IPS-18c (cell line): ENCODE results near the gene HDAC4.

Experiments
- H3K4me3 ChIP-seq: 2 replicates; pipeline ENCODE4 v1.7.0; 2013; ENCODE audit warnings: low read depth, mild to moderate bottlenecking, low read length, moderate library complexity; ENCODE audit not compliant: insufficient read depth
- H3K9me3 ChIP-seq: one replicate; pipeline ENCODE4 v1.6.1; 2013; ENCODE audit warnings: mild to moderate bottlenecking, low read length, moderate library complexity; ENCODE audit not compliant: control insufficient read depth, insufficient read depth

Gene HDAC4

DNA sequence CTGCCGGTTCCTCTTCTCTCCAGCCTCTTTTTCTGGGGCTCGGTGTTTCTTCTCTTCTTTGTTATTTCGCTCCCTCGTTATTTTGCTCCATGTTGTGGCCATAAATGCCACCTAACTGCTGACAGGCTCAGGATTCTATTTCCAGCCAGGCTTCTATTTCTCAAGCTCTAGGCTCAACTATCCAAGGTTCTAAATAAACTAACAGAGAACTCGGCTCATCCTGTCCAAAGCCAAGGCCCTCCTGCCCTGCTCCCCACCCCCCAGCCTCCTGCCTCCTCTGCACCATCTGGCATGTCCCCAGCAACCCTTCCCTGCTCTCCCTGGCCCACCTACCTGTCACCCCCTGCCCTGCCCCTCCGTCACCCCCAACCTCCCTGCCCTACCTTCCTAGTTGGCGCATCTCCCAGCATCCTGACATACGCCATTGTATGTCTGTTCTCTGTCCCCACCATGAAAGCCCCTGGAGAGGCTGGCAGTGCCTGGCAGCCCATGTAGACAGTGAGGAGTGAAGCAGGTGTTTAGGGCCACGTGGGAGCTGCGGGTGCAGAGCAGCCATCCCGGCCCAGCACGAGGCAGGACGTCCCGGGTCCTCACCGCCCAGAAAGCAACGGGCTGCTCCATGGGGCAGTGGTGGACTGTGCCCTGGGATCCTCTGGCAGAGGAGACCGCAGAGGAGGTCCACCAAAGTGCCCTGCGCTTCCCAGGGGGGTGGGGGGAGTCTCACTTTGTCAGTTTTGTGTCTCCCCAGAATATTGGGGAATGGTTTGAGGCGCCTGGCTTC is 366.1 kb downstream of the HDAC4 start:
- Histone ChIP-seq H3K9me3 (no peaks in the 10 kb centered on the region), H3K4me3 (no peak overlapping the region)

DNA sequence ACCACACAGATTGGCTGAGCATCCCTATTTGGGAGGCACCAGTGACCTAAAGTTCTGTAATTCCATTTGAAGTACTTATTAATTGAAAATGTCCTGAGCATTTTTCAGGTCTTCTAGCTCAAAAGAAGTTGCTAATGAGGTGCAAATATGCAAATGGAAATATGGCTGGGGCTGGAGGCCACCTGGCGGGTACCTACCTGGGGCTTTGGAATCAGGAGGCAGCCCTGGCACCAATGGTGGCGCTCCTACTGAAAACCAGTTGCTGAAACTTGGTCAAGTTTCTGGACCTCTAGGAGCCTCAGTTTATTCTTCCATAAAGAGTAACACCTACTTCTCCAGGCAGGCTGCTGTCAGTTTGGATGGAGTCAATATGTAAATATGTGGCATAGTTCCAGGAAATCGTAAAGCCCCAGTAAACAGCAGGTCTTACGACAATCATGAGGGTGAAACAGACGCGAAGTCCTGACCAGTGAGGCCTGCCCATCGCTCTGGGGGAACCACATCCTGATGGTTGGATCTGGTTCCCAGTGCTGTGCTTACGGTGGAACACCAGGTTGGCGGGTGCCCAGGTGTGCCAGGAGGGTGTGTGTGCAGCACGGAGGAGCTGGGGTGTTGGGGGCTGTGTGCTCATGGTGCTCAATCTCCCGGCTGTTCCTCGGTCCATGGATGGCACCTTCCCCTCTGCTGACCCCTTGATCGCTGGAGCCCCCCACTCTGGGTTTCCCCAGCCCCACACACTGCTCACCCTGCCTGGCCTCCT is 366.8 kb downstream of the HDAC4 start:
- Histone ChIP-seq H3K9me3 (no peaks in the 10 kb centered on the region), H3K4me3 (no peak overlapping the region)

DNA sequence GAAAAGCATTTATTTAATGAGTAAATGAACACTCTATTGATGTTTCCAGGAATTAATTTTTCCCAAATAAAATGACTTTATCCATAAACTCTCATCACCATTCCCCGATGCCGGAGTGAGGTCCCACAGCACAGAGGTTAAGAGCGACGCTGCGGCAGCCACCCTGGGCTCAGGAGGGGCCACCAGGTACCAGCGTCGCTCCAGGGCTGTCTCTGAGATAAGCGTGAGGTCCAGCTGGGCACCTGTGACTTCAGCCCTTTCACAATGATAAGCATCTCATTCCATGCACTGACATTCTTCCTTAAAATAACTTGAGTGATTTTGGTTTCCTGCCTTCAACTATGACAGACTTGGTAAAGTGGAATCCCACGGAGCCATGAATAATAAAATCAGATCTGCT is 370.9 kb downstream of the HDAC4 start:
- H3K4me3 ChIP-seq = no peak overlapping the region
- no peaks in the 10 kb centered on the region for H3K9me3 ChIP-seq

DNA sequence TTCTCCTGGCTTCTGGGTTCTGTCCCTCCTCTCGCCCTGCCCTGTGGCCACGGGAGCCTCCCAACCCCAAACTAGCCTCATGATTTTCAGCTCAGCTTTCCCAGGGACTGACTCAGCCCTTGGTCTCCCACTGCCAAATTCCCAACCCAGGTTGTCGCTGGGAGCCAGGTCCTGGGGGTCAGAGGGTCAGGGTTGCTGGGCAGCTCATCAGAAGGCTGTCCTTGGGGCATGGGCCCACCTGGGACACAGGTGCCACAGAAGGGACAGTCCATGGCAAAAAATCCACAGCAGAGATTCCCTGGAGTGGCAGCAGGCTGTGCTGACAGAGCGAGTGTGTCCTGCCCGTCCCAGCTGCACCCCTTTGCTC is 372.6 kb downstream of the HDAC4 start:
- Histone ChIP-seq H3K9me3 (no peaks in the 10 kb centered on the region), H3K4me3 (no peak overlapping the region)

DNA sequence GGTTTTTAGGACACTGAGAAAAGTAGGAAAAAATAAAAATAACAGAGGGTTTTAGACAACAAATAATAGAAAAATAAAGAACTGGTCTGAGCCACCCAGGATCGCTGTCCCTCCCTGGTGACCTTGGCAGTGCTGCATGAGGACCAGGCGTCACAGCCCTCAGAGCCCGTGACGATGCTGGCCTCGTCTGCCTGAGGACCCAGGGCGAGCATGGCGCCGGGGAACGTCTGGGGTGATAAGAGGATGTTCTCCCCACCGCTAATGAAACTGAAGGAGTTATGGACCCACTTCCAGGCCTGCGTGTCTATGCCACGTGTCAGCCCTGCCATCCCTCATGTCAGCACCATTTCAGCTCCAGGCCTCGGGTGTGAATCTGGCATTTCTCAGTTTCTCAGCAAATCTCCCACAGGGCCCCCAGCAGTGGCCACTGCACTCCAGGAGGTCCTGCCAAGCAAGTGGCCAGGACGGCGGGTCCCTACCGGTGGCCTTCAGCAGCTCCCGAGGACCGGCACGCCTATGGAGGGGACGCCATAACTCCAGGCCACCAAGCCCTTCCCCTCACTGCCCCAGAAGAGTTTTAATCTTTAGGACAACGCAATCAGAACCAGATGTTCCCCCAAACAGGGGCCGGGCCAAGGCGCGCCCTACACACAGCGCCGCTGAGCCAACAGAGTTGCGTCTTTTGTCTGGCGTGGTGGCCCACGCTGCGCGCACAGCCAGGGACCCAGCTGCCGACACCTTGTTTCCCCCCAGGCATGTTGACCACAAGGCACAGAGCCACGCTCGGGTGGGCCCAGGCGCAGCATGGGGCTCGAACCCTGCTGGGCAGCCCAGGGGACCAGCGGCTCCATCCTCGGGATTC is 373.2 kb downstream of the HDAC4 start:
- H3K9me3 ChIP-seq = no peaks in the 10 kb centered on the region
- H3K4me3 ChIP-seq = no peak overlapping the region

DNA sequence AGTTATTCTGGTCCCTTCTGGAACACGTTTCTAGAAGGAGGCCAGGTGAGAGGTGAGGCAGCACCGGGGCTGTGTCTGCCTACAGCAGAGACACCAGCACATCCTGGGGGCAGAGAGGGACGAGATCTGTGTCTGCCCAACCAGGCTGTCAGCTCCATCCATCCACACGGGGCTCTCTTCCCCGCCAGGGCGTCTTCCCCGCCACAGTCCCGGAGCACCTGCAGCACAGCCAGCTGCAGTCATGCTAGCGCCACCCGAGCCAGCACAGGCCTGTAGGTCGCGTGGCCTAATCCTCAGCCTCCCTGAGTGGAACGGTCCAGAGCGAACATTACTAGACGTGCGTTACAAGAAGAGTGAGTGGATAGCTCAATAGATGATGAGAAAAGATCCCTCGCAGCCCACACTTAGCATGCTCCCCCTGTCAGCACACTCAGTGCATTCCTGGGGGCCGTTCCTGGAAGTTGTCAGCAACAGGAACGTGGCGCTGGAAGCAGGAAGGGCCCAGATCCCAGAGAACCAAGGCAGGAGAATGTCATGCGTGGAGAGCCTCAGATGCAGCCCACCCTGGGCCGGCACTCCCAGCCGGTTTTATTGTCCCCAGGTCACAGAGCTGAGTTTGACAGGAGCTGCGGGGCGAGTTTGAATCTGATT is 374.0 kb downstream of the HDAC4 start:
- Histone ChIP-seq H3K9me3 (no peaks in the 10 kb centered on the region), H3K4me3 (no peak overlapping the region)

DNA sequence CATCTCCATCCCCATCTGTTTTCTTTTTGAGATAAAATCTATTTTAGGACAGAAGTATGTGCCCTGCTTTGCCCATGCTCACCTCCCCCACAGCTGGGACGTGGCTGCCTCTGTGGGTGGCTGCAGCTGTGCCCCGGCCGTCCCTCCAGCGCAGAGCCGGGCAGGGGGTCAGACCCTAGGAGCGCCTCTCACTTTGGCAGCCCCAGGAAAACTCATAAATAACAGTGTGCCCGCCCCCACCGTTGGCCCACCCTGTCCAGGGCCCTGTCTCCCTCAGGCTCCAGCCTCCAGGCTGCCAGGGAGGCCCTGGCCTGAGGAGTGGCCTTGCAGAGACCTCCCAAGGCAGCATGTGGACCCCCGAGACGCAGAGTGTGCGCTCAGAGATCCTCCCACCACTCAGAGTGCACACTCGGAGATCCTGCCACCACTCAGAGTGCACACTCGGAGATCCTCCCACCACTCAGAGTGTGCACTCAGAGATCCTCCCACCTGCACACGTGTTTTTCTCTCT is 374.8 kb downstream of the HDAC4 start:
- Histone ChIP-seq H3K4me3 (no peak overlapping the region), H3K9me3 (no peaks in the 10 kb centered on the region)

DNA sequence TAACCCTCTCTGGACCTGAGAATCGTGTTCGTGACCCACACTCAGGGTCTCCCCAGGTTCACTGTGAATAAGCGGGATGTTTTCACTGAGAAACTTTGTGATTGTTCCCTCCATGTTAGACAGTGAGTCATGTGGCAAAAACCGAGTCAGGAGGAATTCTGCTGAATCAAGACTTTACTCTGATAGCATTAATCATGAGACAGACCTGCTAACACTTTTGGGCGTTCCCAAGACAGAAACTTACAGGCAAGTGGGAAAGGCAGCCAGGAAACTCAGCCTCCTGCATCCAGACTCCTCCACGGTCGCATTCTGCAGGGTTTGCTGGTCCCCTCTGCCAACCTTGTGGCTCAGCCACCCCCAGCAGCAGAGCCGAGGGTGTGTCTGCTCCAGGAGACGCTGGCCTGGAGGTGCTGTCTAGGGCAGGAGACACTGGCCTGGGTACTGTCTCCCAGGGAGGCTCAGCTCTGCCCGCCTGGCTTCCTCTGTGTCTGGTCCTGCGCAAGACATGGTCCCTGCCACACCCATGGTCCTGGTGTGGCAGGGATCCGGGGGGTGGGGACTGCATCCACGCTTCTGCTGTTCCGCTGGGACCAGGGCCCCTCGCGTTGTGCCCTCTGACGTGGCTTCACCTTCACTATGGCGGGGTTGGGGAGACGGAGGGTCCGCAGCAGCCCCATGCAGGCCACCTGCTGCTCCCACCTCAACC is 375.6 kb downstream of the HDAC4 start:
- Histone ChIP-seq H3K4me3 (no peak overlapping the region), H3K9me3 (no peaks in the 10 kb centered on the region)

DNA sequence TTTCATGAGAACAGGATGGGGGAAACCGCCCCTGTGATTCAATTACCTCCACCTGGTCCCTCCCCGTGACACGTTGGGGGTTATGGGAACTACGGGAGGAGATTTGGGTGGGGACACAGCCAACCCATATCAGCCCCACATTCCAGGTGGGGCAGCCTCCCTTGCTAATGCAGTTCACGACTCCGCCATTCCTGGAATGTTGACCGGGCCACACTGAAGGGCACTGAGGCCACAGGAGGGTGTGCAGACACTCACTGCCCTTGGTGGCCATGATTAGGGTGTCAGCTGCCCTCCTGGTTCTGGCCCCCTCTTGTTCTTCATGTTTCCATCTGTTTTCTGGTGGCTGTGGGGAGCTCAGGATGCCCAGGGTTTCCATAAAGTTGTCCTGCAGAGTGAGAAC is 376.6 kb downstream of the HDAC4 start:
- Histone ChIP-seq H3K9me3 (no peaks in the 10 kb centered on the region), H3K4me3 (no peak overlapping the region)

DNA sequence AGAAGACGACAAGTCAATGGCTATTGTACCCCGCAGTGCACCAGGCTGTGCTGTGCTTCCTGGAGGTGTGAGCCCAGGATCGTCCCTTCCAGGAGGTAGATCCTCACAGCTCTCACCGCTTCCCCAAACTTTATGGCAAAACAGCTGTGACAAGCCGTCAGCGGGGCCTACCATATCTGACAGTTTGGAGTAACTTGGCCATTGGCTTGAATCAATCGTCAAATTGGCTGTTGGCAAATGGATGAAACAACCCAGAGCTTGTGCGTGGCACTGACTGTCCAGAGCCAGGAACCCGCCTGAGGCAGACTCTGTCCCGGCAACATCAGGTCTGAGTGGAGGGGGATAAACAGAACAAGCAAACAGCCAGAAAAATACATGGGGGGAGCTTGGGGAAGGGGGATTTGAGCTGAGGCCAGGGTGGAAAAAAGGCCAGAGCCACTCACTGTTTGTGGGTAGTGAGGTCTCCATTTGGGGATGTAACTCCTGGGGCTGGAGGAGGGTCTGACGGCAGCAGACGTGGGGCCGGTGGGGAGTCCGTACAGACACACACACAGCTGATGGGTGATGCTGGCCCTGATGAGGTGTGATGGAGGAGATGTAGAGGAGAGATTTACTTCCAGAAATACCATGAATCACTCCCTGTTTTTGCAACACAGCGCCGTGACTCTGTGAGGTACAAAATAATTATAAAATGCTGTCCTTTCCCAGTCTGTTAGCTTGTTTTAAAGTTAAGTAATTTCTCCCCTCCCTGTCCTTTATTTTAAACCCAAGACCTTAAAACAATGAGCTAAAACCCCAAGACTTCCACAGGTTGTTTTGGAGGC is 378.2 kb downstream of the HDAC4 start:
- H3K4me3 ChIP-seq = no peak overlapping the region
- no peaks in the 10 kb centered on the region for H3K9me3 ChIP-seq

DNA sequence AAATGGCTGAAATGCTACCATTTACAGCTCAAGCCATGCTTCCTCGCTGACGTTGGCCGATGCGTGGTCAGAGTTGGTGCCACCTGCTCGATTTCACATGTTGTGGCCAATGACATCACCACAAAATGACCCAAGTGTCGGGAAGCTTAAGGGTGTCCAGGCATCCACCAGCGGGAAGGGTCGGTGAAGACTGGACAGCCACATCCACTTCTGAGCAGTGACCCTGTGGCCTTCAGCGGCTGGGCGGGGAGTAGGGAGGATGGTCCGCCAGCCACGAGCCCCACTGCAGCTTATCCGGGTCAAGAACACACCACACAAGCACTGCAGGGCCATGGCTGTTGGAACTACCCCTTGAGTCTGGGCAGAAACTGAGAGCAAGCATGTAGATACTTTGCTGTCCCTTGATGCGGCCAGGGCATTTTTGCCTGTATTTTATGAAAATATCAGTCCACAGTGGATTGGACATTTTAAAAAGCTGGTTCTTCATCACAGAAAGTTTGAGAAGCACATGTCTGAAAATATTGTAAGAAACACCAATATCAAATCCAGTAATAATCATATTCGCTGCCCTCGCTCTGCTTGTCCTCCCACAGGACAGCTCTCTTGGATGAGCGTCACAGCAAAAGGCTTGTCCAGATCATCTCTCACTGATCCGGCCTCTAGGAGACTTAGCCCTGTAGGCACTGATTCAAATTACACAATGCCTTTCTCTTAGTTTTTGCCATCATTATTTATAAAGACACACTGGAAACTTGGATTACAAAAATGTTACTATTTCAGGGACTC is 379.0 kb downstream of the HDAC4 start:
- no peak overlapping the region for H3K4me3 ChIP-seq
- H3K9me3 ChIP-seq = no peaks in the 10 kb centered on the region

DNA sequence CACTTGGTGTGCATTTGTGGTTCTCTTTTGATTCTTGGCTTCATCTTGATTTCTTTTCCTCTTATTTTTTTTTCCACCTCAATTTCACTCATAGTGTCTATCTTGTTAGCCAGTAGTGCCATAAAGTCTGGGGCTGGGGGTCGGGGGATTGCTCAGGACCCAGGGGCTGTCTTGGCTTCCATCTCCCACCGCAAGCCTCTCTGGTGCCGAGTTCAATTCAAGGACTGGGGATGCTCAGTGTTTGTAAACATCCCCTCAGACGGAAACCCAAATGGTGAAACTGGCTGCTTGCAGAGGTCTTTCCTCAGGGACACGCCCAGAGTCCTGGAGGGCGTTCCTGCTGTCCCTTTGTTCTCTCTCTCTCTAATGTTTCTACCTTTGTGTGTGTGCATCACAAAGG is 379.6 kb downstream of the HDAC4 start:
- no peak overlapping the region for H3K4me3 ChIP-seq
- H3K9me3 ChIP-seq = no peaks in the 10 kb centered on the region

DNA sequence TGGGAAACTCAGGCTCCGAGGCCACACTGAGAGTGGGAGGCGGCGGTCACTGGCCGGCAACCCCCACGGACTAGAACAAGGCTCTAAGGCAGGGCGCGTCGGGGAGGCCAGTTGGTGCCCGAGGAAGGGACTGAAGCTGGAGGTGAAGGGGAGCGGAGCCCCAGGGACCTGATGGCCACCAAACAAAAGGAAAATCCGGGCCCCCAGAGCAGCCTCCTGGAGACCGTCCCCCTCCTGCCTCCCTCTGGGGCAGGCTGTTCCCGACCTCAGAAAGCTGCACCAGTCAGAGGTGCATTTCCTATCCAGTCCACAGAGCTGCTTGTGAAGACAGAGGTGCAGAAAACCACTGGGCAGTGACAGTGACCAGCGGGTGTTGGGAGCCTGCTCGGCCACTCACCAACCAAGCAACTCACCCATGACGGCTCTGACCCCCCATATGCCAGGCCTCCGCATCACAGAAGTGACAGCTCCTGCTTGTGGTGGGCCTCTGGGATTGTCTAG is 380.2 kb downstream of the HDAC4 start:
- H3K9me3 ChIP-seq = no peaks in the 10 kb centered on the region
- H3K4me3 ChIP-seq = no peak overlapping the region

DNA sequence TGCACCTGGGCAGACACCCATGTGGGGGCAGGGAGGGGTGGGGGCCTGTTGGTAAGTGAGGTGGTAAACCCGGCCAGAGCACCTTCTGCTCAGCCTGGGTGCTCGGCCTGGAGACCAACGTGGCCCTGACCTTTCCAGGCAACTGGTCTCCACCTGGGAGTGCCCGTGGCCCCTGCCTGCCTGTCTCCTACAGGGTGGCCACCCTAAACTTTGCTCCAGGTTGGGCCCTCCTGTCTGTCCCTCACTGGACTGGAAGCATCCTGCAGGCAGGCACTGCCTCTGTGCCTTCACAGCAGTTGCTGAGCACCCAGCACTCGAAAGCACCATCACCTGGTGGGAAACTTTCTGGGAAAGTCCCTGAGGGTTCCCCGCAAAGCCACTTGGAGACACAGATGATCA is 381.6 kb downstream of the HDAC4 start:
- Histone ChIP-seq H3K9me3 (no peaks in the 10 kb centered on the region), H3K4me3 (no peak overlapping the region)
